Renal cortex interstitium (tissue), 15 donors: Measurements from ENCODE around the gene BPI. TPM values are rescaled to one million over a fixed set of nuclear protein-coding genes. Genes with fewer than 3 reads are reported as not detected.
"Not testable (repeated sequence)": the region's sequence is repeated elsewhere in the genome, so short reads cannot be mapped to it uniquely, and the experiment has no call there.

ENCODE experiments used
- DNase-seq, 11 donors: peaks; one replicate each; pipeline ENCODE4 v3.0.0-alpha.2; 2013; ENCODE audit warnings: low read depth in 9 of 11, low spot score in 4 of 11; ENCODE audit errors: extremely low read depth in 1 of 11
- long read RNA-seq, 16 experiments: transcript quantifications; one replicate each; lab custom pipeline, GENCODE V29; 2026
- polyA plus RNA-seq, 3 donors: library from polyadenylated mRNA; unstranded; fragments of 120-200 nt; gene quantifications; one replicate each; pipeline ENCODE4 v1.2.1, GENCODE V29; 2013; ENCODE audit not compliant: insufficient read length in 3 of 3

BPI gene
- polyA plus RNA-seq = 1 to 10 TPM in 2 of 3 donors, under 1 TPM in 1; 0.54 to 1.4 (median 1.4) TPM
- long read RNA-seq, donor 1, partial matches to known transcripts = 0 of 1 reads
- long read RNA-seq, donor 1, other reads (novel, unspliced or antisense) = 0 of 1 reads
- long read RNA-seq, donor 2 = 0 reads
- long read RNA-seq, donor 3 = 0 reads
- long read RNA-seq, donor 4 = 0 reads
- long read RNA-seq, donor 5 = 0 reads
- long read RNA-seq, donor 6 = 0 reads
- long read RNA-seq, donor 7 = 0 reads
- long read RNA-seq, donor 8 = 0 reads
- long read RNA-seq, donor 9 = 0 reads
- long read RNA-seq, donor 10 = 0 reads
- long read RNA-seq, donor 11, partial matches to known transcripts = 0 of 1 reads
- long read RNA-seq, donor 11, other reads (novel, unspliced or antisense) = 0 of 1 reads
- long read RNA-seq, donor 12 = 0 reads
- long read RNA-seq, donor 13 = 0 reads
- long read RNA-seq, donor 14 = 0 reads
- long read RNA-seq, donor 15, partial matches to known transcripts = 0 of 1 reads
- long read RNA-seq, donor 15, other reads (novel, unspliced or antisense) = 0 of 1 reads
- long read RNA-seq, donor 16 = 0 reads

DNA sequence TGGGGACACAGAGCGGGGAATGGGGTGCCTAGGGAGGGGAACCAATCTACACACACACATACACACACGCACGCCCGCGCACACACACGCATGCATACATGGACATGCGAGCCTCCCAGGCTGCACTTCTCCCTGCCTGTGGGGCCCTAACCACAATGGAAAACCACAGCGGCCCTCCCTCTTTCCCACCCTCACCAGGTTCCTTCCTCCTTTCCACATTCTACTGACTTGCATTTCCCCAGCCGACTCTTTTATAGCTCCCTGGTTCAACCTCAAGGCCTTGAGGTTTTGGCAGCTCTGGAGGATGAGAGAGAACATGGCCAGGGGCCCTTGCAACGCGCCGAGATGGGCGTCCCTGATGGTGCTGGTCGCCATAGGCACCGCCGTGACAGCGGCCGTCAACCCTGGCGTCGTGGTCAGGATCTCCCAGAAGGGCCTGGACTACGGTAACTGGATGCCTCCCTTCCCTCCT is at the start of gene BPI:
BPI (plus strand) TSS at position 249 of the 472 bp plus-strand sequence; CDS start at position 317, 68 bp downstream.
- DNase-seq = no peak

DNA sequence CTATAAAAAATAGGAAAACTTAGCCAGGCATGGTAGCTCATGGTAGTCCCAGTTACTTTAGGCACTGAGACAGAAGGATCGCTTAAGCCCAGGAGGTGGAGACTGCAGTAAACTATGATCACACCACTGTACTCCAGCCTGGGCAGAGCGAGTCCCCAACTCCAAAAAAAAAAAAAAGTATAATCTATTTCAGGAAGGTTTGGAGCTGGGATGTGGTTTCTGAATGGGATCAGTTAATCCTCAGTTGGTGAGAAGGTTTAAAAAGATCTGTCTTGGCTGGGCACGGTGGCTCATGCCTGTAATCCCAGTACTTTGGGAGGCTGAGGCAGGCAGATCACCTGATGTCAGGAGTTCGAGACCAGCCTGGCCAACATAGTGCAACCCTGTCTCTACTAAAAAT is 49.3 kb upstream of the BPI start:
- DNase-seq = not testable (repeated sequence)

- no peak for DNase-seq
These were observed 48.6 kb upstream of the BPI start for GRCh38 chr20:38255393-38255792.

DNA sequence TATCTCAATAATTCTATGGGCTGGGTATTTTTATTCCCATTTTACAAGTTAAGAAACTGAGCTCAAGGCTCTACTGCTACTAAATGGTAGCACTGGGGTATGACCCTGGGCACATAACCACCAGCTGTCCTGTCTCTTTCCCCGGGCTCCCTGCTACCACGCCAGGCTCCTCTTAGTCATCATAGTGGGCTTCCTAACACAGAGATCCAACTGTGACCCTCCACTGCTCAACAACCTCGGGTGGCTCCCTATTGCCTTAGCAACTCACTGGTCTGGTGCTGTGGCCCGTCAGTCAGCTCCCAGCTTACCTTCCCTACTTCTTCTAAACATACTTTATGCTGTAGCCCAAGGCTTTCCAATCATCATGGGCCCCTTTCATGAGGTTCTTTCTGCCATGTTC is 47.9 kb upstream of the BPI start:
- no peak for DNase-seq

GRCh38 chr20:38256966-38257365 is 47.0 kb upstream of the BPI start:
- no peak for DNase-seq

DNA sequence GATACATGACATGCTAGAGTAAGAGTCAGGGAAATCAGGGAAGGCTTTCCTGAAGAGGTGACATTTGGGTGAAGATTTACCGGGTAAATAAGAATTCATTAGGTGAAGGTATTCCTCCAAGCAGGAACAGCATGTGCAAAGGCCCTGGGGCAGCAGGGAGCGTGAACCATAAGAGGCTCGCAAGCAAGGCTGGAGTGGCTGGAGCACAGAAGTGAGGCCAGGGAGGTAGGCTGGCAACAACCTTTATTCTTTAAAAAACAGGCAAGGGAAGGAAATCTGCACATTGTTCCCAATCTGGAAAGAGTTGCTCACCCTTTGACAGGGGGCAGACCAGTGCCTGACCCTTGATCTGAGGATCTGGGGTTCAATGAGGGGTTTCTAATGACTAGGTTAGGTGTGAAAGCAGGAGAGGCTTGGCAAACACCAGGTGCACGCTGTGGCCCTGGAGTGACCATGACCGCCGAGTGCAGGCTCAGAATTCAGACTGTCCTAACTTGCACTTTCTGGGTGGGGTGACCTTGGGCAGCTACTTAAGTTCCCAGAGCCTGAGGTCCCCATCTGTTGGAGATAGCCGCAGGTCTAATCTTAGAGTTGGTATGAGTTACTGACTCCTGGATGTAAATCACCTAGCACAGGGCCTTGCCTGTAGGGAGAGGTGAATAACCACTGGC is 45.3 kb upstream of the BPI start:
- DNase-seq = no peak

GRCh38 chr20:38260025-38260377 is 44.0 kb upstream of the BPI start:
- no peak for DNase-seq

- no peak for DNase-seq
These were observed 43.4 kb upstream of the BPI start, which contains the start of gene KIAA1755 for GRCh38 chr20:38260378-38261053. Gene KIAA1755 (minus strand): TSS chr20:38260735. CDS start chr20:38260500, 235 bp downstream.

GRCh38 chr20:38261054-38261390 is 42.9 kb upstream of the BPI start:
- DNase-seq = no peak

DNA sequence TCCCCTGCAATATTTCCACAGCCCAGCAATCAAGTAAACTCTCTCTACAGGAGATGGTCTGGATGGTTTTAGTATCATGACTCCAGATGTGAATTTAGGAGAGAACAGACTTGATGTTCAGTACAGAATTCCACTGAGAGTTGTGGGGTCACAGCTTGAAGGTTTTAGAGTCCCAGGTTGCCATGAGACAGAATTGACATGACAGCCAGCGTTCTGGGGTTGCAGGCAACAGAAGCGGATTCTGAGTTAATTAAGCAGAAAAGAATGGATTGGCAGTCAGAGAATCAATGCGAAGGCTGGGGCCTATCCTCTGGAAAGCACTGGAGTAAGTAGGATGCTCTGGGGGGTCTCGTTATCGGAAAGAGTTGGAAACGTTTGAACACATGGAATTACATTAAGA is 41.0 kb upstream of the BPI start:
- DNase-seq = no peak

DNA sequence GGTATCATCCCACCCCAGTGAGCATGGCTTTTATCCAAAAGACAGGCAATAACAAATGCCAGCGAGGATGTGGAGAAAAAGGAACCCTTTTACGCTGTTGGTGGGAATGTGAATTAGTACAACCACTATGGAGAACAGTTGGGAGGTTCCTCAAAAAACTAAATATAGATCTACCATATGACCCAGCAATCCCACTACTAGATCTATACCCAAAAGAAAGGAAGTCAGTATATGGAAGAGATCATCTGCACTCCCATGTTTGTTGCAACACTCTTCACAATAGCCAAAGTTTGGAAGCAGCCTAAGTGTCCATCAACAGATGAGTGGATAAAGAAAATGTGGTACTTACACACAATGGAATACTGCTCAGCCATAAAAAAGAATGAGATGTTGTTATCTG is 37.5 kb upstream of the BPI start:
- no peak for DNase-seq

DNA sequence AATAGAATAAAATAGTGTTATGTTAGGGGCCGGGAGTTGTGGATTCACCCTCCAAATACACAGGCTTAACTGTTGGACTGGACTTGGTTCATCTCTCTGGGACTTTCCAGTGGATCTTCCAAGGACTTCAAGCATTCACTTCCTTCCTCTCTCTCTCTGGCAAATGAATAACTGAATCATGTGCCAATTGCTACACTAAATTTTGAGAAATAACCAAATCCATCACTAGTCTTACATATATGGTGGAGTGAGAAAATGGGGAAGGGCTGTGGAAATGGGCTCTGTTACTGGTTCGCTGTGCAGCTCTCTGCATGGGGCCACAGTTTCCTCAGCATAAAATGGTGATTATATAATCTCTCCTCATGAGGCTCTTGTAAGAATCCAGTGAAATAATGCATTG is 36.7 kb upstream of the BPI start:
- DNase-seq = no peak

DNA sequence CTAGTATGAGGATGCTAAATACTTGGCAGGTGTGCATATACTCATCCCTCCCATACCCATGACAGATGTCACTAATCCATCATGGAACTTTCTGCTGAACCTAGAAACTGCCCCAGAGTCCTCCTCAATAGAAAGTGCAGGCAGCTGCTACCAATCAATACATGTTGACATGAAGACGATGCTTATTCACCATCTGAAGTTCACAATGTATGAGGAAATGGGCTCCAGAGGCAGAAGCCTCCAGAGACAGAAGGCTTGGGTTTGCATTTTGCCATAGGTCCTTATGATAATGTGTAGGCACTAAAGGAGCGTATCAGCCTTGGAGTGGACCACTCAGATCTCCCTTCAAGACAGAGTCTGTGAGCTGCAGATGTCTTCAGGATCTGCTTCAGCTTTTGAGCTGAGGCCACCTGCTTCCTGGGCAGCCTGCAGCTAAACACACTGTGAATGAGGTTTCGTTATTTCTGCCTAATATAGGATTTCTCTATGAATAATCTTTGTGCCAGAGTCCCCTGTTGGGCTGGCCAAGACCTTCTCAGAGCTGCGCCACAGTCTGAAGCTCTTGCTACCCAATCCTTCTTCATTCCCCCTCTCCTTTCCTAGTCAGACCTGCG is 35.9 kb upstream of the BPI start:
- DNase-seq = no peak

DNA sequence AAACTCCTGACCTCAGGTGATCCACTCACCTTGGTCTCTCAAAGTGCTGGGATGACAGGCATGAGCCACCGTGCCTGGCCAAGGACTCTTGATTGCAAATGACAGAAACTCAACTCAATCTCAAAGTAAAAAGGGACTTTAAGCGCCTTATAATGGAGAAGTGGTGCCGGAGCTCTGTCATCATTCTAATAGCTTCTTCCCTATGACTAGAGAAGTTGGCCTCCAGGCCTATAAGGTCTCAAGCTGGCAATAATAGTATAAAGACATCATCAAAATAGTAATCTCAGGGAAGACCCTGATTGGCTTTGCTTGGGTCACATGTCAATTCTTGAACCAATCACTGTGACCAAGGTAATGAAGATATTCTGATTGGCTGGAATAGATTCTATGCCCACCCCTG is 34.9 kb upstream of the BPI start:
- no peak for DNase-seq

DNA sequence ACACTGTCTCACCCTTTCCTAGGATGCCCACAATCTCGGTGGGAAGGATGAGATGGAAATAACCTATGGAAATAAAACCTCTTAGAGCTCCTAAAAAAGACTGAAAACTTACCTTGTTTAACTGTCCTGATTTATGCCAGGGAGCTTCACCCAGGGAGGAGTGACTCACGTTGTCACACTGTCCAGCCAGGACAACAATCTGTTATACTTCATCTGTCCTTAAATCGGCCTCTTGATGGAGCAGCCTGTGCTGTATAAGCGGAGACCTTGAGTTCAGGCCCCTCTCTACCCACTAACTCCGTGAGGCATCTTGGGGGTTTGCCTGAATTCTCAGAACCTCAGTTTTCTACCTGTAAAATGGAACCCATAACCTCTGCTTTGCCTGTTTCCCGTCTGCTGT is 34.2 kb upstream of the BPI start:
- DNase-seq = no peak

GRCh38 chr20:38270869-38271605 is 32.9 kb upstream of the BPI start:
- DNase-seq = peak in 7 of 11 donors; percentile 36 to 72 (median 53)

GRCh38 chr20:38271608-38272120 is 32.3 kb upstream of the BPI start:
- no peak for DNase-seq

GRCh38 chr20:38272398-38272797 is 31.6 kb upstream of the BPI start:
- DNase-seq = no peak
